Measurements from ENCODE around the gene SMARCAD1. TPM values are rescaled to one million over a fixed set of nuclear protein-coding genes. Genes with fewer than 3 reads are reported as not detected.

The SMARCAD1 gene
- total RNA-seq, 1 donor = 38.7 TPM

GRCh38 chr4:94274912-94275311, 67.2 kb downstream of the SMARCAD1 start:
- H3K36me3 ChIP-seq (ENCODE audit: insufficient read depth, low read length) = peaks cover 43% of the 10 kb centered on the region
- H3K27me3 ChIP-seq (ENCODE audit: insufficient read depth, low read length) = no peaks in the 10 kb centered on the region
- no peak overlapping the region for H2AFZ ChIP-seq (ENCODE audit: low read length)
- no peak for TF ChIP-seq CTCF (IDR thresholded peaks at IDR 0.05; ENCODE audit: extremely low read depth, low read depth, low read length)
- no peaks in the 10 kb centered on the region for H3K79me2 ChIP-seq (ENCODE audit: insufficient read depth, low read length)
- H3K4me3 ChIP-seq (ENCODE audit: insufficient read depth, low read length) = no peak overlapping the region
- H3K9me3 ChIP-seq (ENCODE audit: low read depth, low read length) = no peaks in the 10 kb centered on the region
- peak overlapping the region; percentile 59 for H3K27ac ChIP-seq (ENCODE audit: low read depth, low read length)
- H3K4me1 ChIP-seq (ENCODE audit: insufficient read depth, low read length) = peaks cover 9% of the 10 kb centered on the region
- H3K4me2 ChIP-seq (ENCODE audit: insufficient read depth, low read length) = peak overlapping the region; percentile 10
- H4K20me1 ChIP-seq (ENCODE audit: insufficient read depth, low read length) = no peaks in the 10 kb centered on the region
- DNase-seq (ENCODE audit: insufficient read length, low spot score, missing footprints) = peak; percentile 88

DNA sequence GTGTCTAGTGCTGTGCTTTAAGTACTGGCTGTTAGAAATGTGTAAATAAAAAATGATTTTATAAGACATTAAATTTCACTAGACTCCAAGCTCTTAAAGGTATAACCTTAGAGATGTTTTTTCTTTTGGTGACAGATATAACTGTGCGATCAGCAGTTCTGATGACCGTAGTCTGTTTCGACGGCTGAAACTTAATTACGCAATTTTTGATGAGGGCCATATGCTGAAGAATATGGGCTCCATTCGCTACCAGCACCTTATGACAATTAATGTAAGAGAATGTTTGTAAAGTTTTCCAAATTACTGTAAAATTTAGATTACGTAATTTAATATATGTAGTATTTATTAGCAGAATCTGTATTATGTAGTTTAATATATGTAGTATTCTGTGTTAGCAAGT, 68.5 kb downstream of the SMARCAD1 start:
- Histone ChIP-seq H3K9me3 (ENCODE audit: low read depth, low read length) (no peaks in the 10 kb centered on the region), H3K79me2 (ENCODE audit: insufficient read depth, low read length) (no peaks in the 10 kb centered on the region), H3K27ac (ENCODE audit: low read depth, low read length) (no peak overlapping the region), H3K4me2 (ENCODE audit: insufficient read depth, low read length) (no peak overlapping the region), H2AFZ (ENCODE audit: low read length) (no peak overlapping the region), H3K4me3 (ENCODE audit: insufficient read depth, low read length) (no peak overlapping the region), H3K4me1 (ENCODE audit: insufficient read depth, low read length) (peaks cover 9% of the 10 kb centered on the region), H3K27me3 (ENCODE audit: insufficient read depth, low read length) (no peaks in the 10 kb centered on the region), H3K36me3 (ENCODE audit: insufficient read depth, low read length) (peaks cover 55% of the 10 kb centered on the region), H4K20me1 (ENCODE audit: insufficient read depth, low read length) (no peaks in the 10 kb centered on the region)
- DNase-seq (ENCODE audit: insufficient read length, low spot score, missing footprints) = no peak
- no peak for TF ChIP-seq CTCF (IDR thresholded peaks at IDR 0.05; ENCODE audit: extremely low read depth, low read depth, low read length)

GRCh38 chr4:94277534-94277933, 69.9 kb downstream of the SMARCAD1 start:
- Histone ChIP-seq H3K36me3 (ENCODE audit: insufficient read depth, low read length) (peaks cover 65% of the 10 kb centered on the region), H4K20me1 (ENCODE audit: insufficient read depth, low read length) (no peaks in the 10 kb centered on the region), H2AFZ (ENCODE audit: low read length) (no peak overlapping the region), H3K4me1 (ENCODE audit: insufficient read depth, low read length) (peaks cover 9% of the 10 kb centered on the region), H3K79me2 (ENCODE audit: insufficient read depth, low read length) (no peaks in the 10 kb centered on the region), H3K4me3 (ENCODE audit: insufficient read depth, low read length) (no peak overlapping the region), H3K27ac (ENCODE audit: low read depth, low read length) (no peak overlapping the region), H3K4me2 (ENCODE audit: insufficient read depth, low read length) (no peak overlapping the region), H3K9me3 (ENCODE audit: low read depth, low read length) (no peaks in the 10 kb centered on the region), H3K27me3 (ENCODE audit: insufficient read depth, low read length) (no peaks in the 10 kb centered on the region)
- TF ChIP-seq CTCF (IDR thresholded peaks at IDR 0.05; ENCODE audit: extremely low read depth, low read depth, low read length) = no peak
- no peak for DNase-seq (ENCODE audit: insufficient read length, low spot score, missing footprints)

DNA sequence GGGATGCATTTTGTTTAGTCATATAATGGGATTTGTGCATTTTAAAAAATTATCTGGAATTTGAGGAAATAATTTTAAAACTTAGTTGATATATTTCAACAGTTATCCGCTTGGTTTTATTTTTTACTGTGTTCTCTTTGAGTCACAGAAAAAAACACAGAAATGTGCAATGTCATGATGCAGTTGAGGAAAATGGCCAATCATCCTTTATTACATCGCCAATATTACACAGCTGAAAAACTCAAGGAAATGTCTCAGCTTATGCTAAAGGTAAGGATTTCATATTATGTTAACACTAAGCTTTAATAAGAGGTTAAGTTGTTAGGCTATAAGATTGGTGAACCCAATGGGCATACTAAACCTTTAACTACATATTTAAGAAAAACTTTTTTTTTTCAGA, 71.1 kb downstream of the SMARCAD1 start:
- H3K79me2 ChIP-seq (ENCODE audit: insufficient read depth, low read length) = no peaks in the 10 kb centered on the region
- DNase-seq (ENCODE audit: insufficient read length, low spot score, missing footprints) = no peak
- no peak overlapping the region for H3K4me3 ChIP-seq (ENCODE audit: insufficient read depth, low read length)
- H3K4me2 ChIP-seq (ENCODE audit: insufficient read depth, low read length) = no peak overlapping the region
- H3K36me3 ChIP-seq (ENCODE audit: insufficient read depth, low read length) = peaks cover 69% of the 10 kb centered on the region
- H3K27me3 ChIP-seq (ENCODE audit: insufficient read depth, low read length) = no peaks in the 10 kb centered on the region
- H3K4me1 ChIP-seq (ENCODE audit: insufficient read depth, low read length) = peaks cover 9% of the 10 kb centered on the region
- no peak overlapping the region for H3K27ac ChIP-seq (ENCODE audit: low read depth, low read length)
- no peaks in the 10 kb centered on the region for H4K20me1 ChIP-seq (ENCODE audit: insufficient read depth, low read length)
- no peak for TF ChIP-seq CTCF (IDR thresholded peaks at IDR 0.05; ENCODE audit: extremely low read depth, low read depth, low read length)
- H3K9me3 ChIP-seq (ENCODE audit: low read depth, low read length) = no peaks in the 10 kb centered on the region
- H2AFZ ChIP-seq (ENCODE audit: low read length) = no peak overlapping the region

Data from osteoblast (primary cell).